Stimulated activated effector memory CD8-positive, alpha-beta T cell treated with anti-CD3 and anti-CD28 coated beads, Interleukin-12 subunit alpha, Interleukin-12 subunit beta, amount 100 ng/mL, for 72 hours (primary cell): ENCODE data around the gene FAM184A.
"Not testable (repeated sequence)": the region's sequence is repeated elsewhere in the genome, so short reads cannot be mapped to it uniquely, and the experiment has no call there.

Experiments used
- ATAC-seq: fragments of 150-1000 bp; cut with Tn5 transposase; 2 replicates; pipeline ENCODE4 v1.10.0; 2021
- DNase-seq, 2 donors: peaks; one replicate each; pipeline ENCODE4 v3.0.0; 2021 to 2022; ENCODE audit warnings: low spot score in 2 of 2
- H3K27ac Mint-ChIP-seq: one replicate; pipeline ENCODE4 v1.8.0; 2022; ENCODE audit warnings: mild to moderate bottlenecking, mixed read lengths
- H3K36me3 Mint-ChIP-seq: one replicate; pipeline ENCODE4 v1.8.0; 2022; ENCODE audit warnings: mild to moderate bottlenecking, mixed read lengths
- H3K4me1 Mint-ChIP-seq: one replicate; pipeline ENCODE4 v1.8.0; 2022; ENCODE audit warnings: mixed read lengths
- H3K4me3 Mint-ChIP-seq: one replicate; pipeline ENCODE4 v1.8.0; 2022; ENCODE audit warnings: mild to moderate bottlenecking, mixed read lengths
- H3K9me3 Mint-ChIP-seq: one replicate; pipeline ENCODE4 v1.8.0; 2022; ENCODE audit warnings: mixed read lengths

The FAM184A gene

GRCh38 chr6:119109654-119110325 is 31.3 kb upstream of the FAM184A start:
- Mint-ChIP-seq H3K4me3 (no peak overlapping the region), H3K4me1 (peaks cover 7% of the 10 kb centered on the region)
- no peak for ATAC-seq

GRCh38 chr6:119108076-119108475 is 29.6 kb upstream of the FAM184A start:
- peaks cover 7% of the 10 kb centered on the region for H3K4me1 Mint-ChIP-seq
- H3K4me3 Mint-ChIP-seq = no peak overlapping the region
- no peaks in the 10 kb centered on the region for H3K36me3 Mint-ChIP-seq
- DNase-seq (no peak), ATAC-seq (no peak)
- H3K27ac Mint-ChIP-seq = no peak overlapping the region
- H3K9me3 Mint-ChIP-seq = no peaks in the 10 kb centered on the region

More at GRCh38 chr6:119109654-119110325, 31.3 kb upstream of the FAM184A start:
- Mint-ChIP-seq H3K9me3 (no peaks in the 10 kb centered on the region), H3K36me3 (no peaks in the 10 kb centered on the region), H3K27ac (no peak overlapping the region)
- no peak for DNase-seq

- Mint-ChIP-seq H3K27ac (no peak overlapping the region), H3K4me1 (peaks cover 7% of the 10 kb centered on the region), H3K36me3 (no peaks in the 10 kb centered on the region), H3K9me3 (no peaks in the 10 kb centered on the region), H3K4me3 (no peak overlapping the region)
- peak; percentile 37 for ATAC-seq
- DNase-seq = no peak
These were observed 26.8 kb upstream of the FAM184A start for GRCh38 chr6:119105282-119105681.

GRCh38 chr6:119102901-119103300 is 24.4 kb upstream of the FAM184A start:
- Mint-ChIP-seq H3K27ac (no peak overlapping the region), H3K36me3 (no peaks in the 10 kb centered on the region), H3K4me1 (peaks cover 8% of the 10 kb centered on the region), H3K4me3 (no peak overlapping the region), H3K9me3 (no peaks in the 10 kb centered on the region)
- DNase-seq (no peak), ATAC-seq (no peak)

GRCh38 chr6:119100115-119100514 is 21.7 kb upstream of the FAM184A start:
- no peaks in the 10 kb centered on the region for H3K36me3 Mint-ChIP-seq
- ATAC-seq = no peak
- H3K4me3 Mint-ChIP-seq = no peak overlapping the region
- no peak for DNase-seq
- H3K27ac Mint-ChIP-seq = no peak overlapping the region
- H3K9me3 Mint-ChIP-seq = no peaks in the 10 kb centered on the region
- peaks cover 13% of the 10 kb centered on the region for H3K4me1 Mint-ChIP-seq

- H3K27ac Mint-ChIP-seq, H3K9me3 Mint-ChIP-seq, H3K36me3 Mint-ChIP-seq, DNase-seq, H3K4me3 Mint-ChIP-seq: not testable (repeated sequence)
- H3K4me1 Mint-ChIP-seq = peaks cover 12% of the 10 kb centered on the region
- ATAC-seq = peak; percentile 88
These were observed 19.4 kb upstream of the FAM184A start for GRCh38 chr6:119097815-119098361.

- Mint-ChIP-seq H3K36me3 (no peaks in the 10 kb centered on the region), H3K4me3 (no peak overlapping the region), H3K9me3 (no peaks in the 10 kb centered on the region), H3K27ac (no peak overlapping the region), H3K4me1 (peaks cover 12% of the 10 kb centered on the region)
- ATAC-seq = no peak
- no peak for DNase-seq
These were observed 18.5 kb upstream of the FAM184A start for GRCh38 chr6:119096721-119097565.

GRCh38 chr6:119090256-119090655 is 11.8 kb upstream of the FAM184A start:
- DNase-seq (no peak), ATAC-seq (no peak)
- Mint-ChIP-seq H3K27ac (no peak overlapping the region), H3K9me3 (no peaks in the 10 kb centered on the region), H3K36me3 (no peaks in the 10 kb centered on the region), H3K4me3 (no peak overlapping the region), H3K4me1 (no peaks in the 10 kb centered on the region)

GRCh38 chr6:119084784-119085183 is 6.3 kb upstream of the FAM184A start:
- ATAC-seq = no peak
- H3K4me1 Mint-ChIP-seq = no peaks in the 10 kb centered on the region
- H3K36me3 Mint-ChIP-seq = no peaks in the 10 kb centered on the region
- no peak overlapping the region for H3K27ac Mint-ChIP-seq
- no peak for DNase-seq
- peaks cover 8% of the 10 kb centered on the region for H3K9me3 Mint-ChIP-seq
- no peak overlapping the region for H3K4me3 Mint-ChIP-seq

GRCh38 chr6:119083007-119083406 is 4.5 kb upstream of the FAM184A start:
- Mint-ChIP-seq H3K4me3 (no peak overlapping the region), H3K9me3 (peaks cover 8% of the 10 kb centered on the region), H3K36me3 (no peaks in the 10 kb centered on the region), H3K27ac (no peak overlapping the region), H3K4me1 (peaks cover 9% of the 10 kb centered on the region)
- DNase-seq = no peak
- no peak for ATAC-seq

- H3K4me3 Mint-ChIP-seq = peak overlapping the region; percentile 57
- H3K27ac Mint-ChIP-seq = peak overlapping the region; percentile 75
- H3K9me3 Mint-ChIP-seq = peaks cover 8% of the 10 kb centered on the region
- no peaks in the 10 kb centered on the region for H3K36me3 Mint-ChIP-seq
- peaks cover 21% of the 10 kb centered on the region for H3K4me1 Mint-ChIP-seq
- ATAC-seq = no peak
- no peak for DNase-seq
These were observed 882 bp upstream of the FAM184A start for GRCh38 chr6:119079283-119079809.

- DNase-seq = peak; percentile 22 to 75
- peaks cover 21% of the 10 kb centered on the region for H3K4me1 Mint-ChIP-seq
- no peaks in the 10 kb centered on the region for H3K9me3 Mint-ChIP-seq
- H3K27ac Mint-ChIP-seq = peak overlapping the region; percentile 29
- ATAC-seq = peak; percentile 51
- peak overlapping the region; percentile 57 for H3K4me3 Mint-ChIP-seq
- no peaks in the 10 kb centered on the region for H3K36me3 Mint-ChIP-seq
These were observed 655 bp downstream of the FAM184A start for GRCh38 chr6:119077643-119078375.

GRCh38 chr6:119077391-119077642 is 1.1 kb downstream of the FAM184A start:
- H3K4me3 Mint-ChIP-seq = peak overlapping the region; percentile 57
- DNase-seq (no peak), ATAC-seq (no peak)
- peak overlapping the region; percentile 29 for H3K27ac Mint-ChIP-seq
- H3K4me1 Mint-ChIP-seq = peaks cover 21% of the 10 kb centered on the region
- H3K36me3 Mint-ChIP-seq = no peaks in the 10 kb centered on the region
- H3K9me3 Mint-ChIP-seq = no peaks in the 10 kb centered on the region

- ATAC-seq (no peak), DNase-seq (no peak)
- peak overlapping the region; percentile 29 for H3K27ac Mint-ChIP-seq
- H3K9me3 Mint-ChIP-seq = no peaks in the 10 kb centered on the region
- H3K4me3 Mint-ChIP-seq = peak overlapping the region; percentile 57
- no peaks in the 10 kb centered on the region for H3K36me3 Mint-ChIP-seq
- H3K4me1 Mint-ChIP-seq = peaks cover 21% of the 10 kb centered on the region
These were observed 1.7 kb downstream of the FAM184A start for GRCh38 chr6:119076576-119077390.
